Upper lobe of left lung (tissue), 4 donors: Measurements from ENCODE around the gene RPS28.
"Not testable (repeated sequence)": the region's sequence is repeated elsewhere in the genome, so short reads cannot be mapped to it uniquely, and the experiment has no call there.

Experiments used
- POLR2AphosphoS5 ChIP-seq, 2 donors: sonication (generic); formaldehyde crosslinking; IDR thresholded peaks; one replicate each; pipeline ENCODE4 v1.5.1; 2017; ENCODE audit warnings: antibody characterized with exemption in 2 of 2
- TF ChIP-seq, protein P1 (sequence below), 6 experiments: fragments of 450-650 bp in 4 of 6; fragments of 200-600 bp in 2 of 6; sonication (generic) in 2 of 6; IDR thresholded peaks; one replicate each; pipeline ENCODE4 v1.5.1; 2016 to 2019; ENCODE audit warnings: antibody characterized with exemption in 6 of 6

- TF ChIP-seq, protein P1, sequence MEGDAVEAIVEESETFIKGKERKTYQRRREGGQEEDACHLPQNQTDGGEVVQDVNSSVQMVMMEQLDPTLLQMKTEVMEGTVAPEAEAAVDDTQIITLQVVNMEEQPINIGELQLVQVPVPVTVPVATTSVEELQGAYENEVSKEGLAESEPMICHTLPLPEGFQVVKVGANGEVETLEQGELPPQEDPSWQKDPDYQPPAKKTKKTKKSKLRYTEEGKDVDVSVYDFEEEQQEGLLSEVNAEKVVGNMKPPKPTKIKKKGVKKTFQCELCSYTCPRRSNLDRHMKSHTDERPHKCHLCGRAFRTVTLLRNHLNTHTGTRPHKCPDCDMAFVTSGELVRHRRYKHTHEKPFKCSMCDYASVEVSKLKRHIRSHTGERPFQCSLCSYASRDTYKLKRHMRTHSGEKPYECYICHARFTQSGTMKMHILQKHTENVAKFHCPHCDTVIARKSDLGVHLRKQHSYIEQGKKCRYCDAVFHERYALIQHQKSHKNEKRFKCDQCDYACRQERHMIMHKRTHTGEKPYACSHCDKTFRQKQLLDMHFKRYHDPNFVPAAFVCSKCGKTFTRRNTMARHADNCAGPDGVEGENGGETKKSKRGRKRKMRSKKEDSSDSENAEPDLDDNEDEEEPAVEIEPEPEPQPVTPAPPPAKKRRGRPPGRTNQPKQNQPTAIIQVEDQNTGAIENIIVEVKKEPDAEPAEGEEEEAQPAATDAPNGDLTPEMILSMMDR (IDR thresholded peaks at IDR 0.05), result not testable (repeated sequence)
- not testable (repeated sequence) for TF ChIP-seq POLR2AphosphoS5 (IDR thresholded peaks at IDR 0.05)
Observed at GRCh38 chr19:8341504-8341903, 20.2 kb downstream of the RPS28 start.
